HCT116 (cell line): ENCODE results near the gene LTV1.

ENCODE experiments used
- MAX ChIP-seq: IDR thresholded peaks from 2 replicates; pipeline ENCODE4 v1.6.1; 2012
- TF ChIP-seq, protein P1 (sequence below), 3 experiments: fragments of 200-600 bp in 1 of 3; sonication (generic) in 1 of 3; IDR thresholded peaks in 2 of 3; conservative IDR thresholded peaks in 1 of 3; 2 replicates each; pipeline ENCODE4 v1.5.1; 2012 to 2017; ENCODE audit warnings: low read depth in 2 of 3, low read length in 2 of 3, antibody characterized with exemption in 1 of 3, borderline replicate concordance in 1 of 3, control low read depth in 1 of 3, mild to moderate bottlenecking in 1 of 3, mixed read lengths in 1 of 3, mixed run types in 1 of 3, moderate library complexity in 1 of 3; ENCODE audit not compliant: insufficient read depth in 1 of 3

DNA sequence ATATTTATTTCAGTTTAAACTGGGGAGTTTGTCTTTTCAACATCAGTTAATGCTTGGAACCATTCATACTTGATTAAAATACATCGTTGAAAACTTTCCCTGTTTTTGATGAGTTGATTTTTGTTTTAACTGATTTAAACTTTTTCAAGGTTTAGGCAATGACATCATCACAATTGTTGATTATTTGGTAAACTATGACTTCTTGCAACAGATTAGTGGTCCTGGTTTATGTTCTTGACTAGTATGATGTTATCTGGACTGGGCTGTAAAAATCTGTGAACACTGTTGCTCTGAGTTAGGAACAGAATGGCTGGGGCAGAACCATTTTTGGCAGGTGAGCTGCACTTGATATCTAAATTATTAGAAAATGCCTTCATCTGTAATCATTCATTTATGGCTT, 21.1 kb downstream of the LTV1 start, which contains the start of gene ZC2HC1B:
- TF ChIP-seq MAX = no peak
- TF ChIP-seq, protein P1, sequence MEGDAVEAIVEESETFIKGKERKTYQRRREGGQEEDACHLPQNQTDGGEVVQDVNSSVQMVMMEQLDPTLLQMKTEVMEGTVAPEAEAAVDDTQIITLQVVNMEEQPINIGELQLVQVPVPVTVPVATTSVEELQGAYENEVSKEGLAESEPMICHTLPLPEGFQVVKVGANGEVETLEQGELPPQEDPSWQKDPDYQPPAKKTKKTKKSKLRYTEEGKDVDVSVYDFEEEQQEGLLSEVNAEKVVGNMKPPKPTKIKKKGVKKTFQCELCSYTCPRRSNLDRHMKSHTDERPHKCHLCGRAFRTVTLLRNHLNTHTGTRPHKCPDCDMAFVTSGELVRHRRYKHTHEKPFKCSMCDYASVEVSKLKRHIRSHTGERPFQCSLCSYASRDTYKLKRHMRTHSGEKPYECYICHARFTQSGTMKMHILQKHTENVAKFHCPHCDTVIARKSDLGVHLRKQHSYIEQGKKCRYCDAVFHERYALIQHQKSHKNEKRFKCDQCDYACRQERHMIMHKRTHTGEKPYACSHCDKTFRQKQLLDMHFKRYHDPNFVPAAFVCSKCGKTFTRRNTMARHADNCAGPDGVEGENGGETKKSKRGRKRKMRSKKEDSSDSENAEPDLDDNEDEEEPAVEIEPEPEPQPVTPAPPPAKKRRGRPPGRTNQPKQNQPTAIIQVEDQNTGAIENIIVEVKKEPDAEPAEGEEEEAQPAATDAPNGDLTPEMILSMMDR (IDR thresholded peaks at IDR 0.05 in 2 of 3, conservative IDR thresholded peaks at IDR 0.05 in 1 of 3; ENCODE audit: borderline replicate concordance in 1 of 3, insufficient read depth in 1 of 3, low read depth in 2 of 3, low read length in 2 of 3) = no peak
